HG03135 (cell line): Measurements from ENCODE around the gene FBXO31.
A peak's percentile ranks its signal among the peaks of the same experiment; 100 is the strongest.
"Not testable (repeated sequence)": the region's sequence is repeated elsewhere in the genome, so short reads cannot be mapped to it uniquely, and the experiment has no call there.

Experiments used
- ATAC-seq: cut with Tn5 transposase; IDR thresholded peaks from one replicate; pipeline ENCODE4 v1.9.1; 2021; ENCODE audit warnings: mild to moderate bottlenecking, moderate library complexity; ENCODE audit not compliant: unreplicated experiment

The FBXO31 gene

DNA sequence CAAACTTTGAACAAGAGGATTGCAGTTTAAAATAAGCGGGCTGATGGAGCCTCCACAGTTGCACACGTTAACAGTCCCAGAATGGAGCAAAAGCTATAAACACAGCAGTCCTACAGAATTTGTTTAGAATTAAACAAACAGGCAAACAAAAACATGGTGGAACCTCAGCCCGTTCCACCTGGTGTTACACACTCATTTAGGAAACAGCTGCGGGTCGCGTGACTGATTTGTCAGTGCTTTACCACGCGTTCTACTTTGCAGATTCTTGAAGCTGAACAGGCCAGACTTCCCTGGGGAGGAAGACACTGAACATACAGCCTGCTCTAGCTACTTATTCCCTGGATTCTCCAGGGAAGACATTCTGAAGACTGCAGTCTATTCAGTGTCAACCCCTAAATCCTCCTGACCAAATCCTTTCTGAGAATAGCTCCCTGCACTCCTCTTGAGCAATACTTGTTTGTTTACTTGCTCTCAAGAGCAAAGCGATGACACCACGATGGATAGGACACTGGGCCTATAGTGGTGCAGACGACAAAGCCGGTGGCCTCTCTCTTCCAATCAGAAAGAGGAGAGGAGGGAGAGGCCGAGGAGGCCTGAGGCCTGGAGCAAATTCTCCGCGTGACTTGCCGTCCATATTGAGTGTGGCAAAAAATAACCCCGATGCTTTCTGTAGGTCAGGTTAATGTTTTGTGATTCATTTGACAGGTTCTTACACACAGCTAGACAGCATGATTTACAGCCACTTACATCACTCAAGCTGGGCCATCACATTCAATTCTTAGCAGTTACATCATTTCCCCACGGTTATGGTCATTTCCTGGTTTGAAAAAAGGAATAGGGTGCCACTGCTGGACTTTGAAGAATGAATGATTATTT, 4.6 kb upstream of the FBXO31 start:
- ATAC-seq, result peak; percentile 52

DNA sequence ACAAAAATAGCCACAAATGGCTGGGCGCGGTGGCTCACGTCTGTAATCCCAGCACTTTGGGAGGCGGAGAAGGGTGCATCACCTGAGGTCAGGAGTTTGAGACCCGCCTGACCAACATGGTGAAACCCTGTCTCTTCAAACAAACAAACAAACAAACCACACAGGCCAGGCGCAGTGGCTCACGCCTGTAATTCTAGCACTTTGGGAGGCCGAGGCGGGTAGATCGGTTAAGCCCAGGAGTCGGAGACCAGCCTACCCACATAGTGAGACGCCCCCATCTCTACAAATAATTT, 1.2 kb upstream of the FBXO31 start:
- ATAC-seq, result not testable (repeated sequence)

DNA sequence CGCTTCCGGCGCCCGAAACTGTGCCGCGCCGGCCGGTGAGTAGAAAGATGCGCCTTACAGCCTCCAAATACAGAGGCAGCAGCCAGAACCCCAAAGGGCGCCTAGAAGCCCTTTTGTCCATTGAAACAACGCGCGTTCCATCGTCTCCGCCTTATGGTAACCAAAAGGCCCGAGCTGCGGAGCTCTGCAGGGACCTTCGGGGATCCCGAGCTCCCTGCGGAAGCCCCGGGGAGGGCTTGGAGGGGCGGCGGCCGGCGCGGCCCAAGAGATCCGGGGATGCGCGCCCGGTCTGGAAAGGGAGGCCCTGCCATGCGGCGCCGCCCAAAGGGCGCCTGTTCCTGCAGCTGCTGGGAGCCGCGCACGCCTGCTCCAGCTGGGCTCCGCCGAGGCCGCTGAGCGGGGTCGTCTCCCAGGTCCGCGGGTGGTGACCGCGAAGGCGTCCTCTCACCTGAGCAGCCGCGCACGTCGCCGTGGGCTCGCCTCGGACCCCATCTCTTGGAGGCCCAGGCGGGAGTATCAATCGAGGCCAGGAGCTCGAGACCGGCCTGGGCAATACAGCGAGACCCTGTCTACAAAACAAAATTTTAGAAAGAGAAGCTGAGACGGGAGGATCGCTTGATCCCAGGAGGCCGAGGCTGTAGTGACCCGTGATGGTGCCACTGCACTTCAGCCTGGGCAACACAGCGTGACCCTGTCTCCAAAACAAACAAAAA, 742 bp upstream of the FBXO31 start:
- peak; percentile 9 for ATAC-seq

DNA sequence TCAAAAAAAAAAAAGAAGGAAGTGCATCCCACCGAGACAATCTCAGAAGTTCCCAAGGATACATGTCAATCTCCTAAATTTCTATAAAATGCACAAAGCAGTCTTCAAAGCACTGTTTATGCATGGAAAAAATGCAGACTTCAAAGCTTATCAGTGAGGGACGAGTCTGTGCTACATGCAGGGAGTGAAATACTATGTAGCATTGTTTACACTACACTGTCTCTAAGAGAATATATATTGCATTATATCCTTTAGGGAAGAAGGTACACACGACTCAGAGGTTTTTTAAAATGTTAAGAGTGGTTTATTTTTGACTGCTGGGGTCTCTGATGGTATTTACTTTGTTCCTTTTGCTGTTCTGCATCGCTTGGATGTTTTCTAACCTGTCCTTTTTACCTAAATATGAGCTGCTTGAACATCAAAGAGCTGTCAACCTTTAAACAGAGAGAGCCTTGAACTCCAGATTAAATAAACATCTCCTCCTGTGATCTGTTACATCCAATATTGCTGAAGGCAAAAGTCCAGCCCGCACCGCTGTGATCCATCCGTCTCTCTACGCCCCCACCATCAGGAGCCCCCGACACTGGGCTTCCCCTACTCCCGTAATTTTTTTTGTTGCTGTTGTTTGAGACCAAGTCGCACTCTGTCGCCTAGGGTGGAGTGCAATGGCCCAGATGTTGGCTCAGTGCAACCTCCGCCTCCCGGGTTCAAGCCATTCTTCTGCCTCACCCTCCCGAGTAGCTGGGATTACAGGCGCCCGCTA, 1.4 kb downstream of the FBXO31 start:
- no peak for ATAC-seq

DNA sequence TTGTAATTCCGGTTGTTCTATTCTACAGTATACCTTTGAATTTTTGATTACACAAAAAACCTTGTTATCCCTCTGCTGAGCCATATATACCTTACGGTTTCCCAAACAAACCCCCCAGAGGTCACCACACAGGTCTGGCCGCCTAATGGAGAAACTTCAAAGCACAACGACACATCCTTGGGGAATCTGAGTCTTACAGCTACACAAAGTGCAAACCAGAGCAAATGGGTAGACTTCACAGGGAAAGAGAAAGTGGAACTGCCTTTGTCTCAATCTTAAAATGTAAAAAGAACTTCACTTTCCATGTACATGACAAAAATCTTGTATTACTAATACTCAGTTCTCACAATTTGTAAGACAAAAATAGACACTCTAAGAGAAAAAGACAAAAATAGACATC, 2.7 kb downstream of the FBXO31 start:
- ATAC-seq, result no peak

DNA sequence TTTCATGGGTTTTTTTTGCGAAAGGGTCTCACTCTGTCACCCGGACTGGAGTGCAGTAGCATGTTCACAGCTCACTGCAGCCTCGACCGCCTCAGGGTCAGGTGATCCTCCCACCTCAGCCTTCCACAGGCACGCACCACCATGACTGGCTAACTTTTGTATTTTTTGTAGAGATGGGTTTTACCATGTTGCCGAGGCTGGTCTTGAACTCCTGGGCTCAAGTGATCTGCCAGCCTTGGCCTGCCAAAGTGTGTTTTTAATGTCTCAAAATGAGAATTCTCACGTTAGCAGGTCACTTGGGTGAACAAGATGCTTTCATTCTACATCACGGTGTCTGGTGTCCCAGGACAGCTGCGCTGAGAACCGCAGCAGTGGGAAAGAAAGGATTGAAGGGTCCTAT, 3.2 kb downstream of the FBXO31 start:
- no peak for ATAC-seq

DNA sequence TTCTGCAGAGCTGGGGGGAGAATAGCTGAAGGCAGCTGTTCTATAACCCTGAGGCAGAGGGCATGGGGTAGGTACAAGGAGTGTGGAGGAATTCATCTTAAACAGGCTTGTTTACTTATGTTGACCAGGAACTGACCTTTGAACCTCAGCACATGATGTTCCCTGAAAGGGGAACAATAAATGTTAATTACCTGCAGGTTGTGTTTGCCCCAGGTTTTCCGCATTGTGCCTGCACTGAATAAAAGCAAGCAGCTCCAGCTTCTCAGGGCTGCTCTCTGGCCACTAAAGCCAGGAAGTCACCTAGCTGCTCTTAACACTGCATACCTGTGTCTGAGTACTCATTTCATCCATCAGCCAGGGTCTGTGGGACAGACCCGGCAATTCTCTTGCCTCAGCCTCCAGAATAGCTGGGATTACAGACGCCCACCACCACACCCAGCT, 4.2 kb downstream of the FBXO31 start:
- not testable (repeated sequence) for ATAC-seq

DNA sequence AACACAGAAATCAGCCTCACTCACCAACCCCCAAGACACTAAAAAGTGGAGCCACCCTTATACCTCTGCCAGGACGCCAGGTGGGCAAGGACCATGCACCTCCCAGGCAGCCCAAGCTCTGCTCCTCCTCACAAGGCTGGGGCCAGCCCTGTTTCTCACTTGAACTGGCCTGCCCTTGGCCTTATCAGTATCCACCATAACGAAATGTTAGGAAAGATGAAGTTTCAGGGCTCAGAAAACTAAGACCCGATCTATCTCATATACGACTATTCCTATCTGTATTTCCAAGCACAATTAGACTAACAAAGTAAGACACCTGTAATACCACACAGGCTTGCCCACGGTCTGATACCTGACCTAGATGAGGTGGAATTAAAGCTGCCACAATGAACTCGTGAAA, 6.9 kb downstream of the FBXO31 start:
- no peak for ATAC-seq

DNA sequence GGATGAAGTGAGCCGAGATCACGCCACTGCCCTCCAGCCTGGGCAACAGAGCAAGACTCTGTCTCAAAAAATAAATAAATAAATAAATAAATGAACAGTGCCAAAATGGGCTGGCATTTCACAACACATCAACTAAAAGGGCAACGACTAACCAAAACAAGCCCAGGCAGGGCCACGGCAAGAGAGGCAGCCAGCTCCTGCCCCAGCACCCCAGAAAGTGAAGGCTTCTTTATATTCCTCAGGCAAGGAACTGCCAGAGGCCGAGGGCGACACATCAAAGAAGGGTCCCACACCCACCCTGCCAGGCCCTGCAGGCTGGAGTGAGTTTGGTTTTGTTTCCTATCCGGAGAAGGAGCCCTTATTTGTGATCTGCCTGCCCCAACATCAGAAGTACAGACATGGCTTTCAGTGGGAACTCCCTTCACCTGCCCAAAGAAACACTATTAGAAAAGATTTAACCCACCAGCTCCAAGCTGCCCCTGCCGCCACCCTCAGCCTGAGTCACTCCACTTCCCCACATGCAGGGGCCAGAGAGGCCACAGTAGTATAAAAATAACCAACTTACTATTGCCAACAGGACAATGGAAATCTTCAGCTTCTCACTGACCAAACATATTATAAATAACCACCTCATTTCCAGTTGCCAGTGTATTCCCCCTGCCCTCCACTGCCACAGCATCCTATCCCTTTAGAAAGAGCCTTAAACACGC, 8.0 kb downstream of the FBXO31 start:
- ATAC-seq, result no peak

DNA sequence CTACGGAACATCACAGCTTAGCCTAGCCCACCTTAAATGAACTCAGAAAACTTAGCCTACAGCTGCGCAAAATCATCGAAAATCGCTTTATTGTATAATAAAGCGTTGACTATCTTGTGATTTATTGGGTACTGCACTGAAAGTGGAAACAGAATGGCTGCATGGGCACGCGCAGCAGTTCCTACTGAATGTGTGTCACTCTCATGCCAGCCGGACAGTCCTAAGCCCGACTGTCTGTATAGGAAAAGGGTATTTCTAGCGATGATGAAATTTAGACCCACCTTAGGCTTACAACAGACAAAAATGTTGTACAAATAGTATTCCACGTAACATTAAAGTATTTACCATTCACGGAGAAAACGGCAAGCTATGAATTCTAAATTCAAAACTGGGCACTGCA, 9.3 kb downstream of the FBXO31 start:
- ATAC-seq, result no peak

DNA sequence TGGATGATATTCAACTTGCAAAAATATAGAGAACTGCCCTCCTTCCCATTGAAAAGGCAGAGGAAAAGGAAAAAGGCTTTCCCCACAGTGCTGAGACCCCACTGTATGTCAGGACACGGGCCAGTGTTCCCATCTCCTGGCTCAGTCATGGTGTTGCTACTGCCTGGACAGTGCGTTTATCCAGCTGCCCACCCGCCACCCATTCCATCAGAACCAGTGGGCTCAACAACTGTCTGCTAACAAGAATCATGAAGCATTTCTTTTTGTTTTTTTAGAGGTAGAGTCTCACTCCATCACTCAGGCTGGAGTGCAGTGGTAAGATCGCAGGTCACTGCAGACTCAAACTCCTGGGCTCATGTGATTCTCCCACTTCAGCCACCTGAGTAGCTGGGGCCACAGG, 11.3 kb downstream of the FBXO31 start:
- ATAC-seq, result no peak

DNA sequence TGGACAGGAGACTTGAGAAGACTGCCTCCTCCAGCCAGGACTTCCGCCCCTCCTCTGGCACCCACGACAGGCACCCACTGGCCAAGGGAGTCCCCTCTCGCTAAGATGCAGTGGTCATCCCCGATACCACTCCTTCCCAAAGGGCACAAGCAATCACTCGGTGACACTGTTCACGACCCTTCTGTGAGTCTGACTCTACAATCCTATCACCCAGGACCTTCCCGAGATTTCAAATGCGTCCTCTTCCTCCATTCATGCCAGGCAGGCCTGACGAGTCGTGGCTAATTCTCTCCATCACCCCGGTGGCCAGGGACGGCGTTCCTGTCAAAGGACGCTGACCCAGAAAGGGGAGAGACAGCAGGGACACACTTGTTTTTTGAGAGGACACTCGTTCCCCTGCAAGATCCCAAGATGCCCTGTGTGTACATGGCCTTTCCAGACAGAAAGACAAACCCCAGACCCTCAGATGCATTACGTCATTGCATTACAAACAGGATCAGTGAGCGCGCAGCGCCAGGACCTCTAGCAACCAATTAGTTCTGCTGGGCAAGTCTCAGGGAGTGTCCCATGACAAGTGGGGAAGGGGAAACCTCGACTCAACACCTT, 12.2 kb downstream of the FBXO31 start:
- no peak for ATAC-seq

DNA sequence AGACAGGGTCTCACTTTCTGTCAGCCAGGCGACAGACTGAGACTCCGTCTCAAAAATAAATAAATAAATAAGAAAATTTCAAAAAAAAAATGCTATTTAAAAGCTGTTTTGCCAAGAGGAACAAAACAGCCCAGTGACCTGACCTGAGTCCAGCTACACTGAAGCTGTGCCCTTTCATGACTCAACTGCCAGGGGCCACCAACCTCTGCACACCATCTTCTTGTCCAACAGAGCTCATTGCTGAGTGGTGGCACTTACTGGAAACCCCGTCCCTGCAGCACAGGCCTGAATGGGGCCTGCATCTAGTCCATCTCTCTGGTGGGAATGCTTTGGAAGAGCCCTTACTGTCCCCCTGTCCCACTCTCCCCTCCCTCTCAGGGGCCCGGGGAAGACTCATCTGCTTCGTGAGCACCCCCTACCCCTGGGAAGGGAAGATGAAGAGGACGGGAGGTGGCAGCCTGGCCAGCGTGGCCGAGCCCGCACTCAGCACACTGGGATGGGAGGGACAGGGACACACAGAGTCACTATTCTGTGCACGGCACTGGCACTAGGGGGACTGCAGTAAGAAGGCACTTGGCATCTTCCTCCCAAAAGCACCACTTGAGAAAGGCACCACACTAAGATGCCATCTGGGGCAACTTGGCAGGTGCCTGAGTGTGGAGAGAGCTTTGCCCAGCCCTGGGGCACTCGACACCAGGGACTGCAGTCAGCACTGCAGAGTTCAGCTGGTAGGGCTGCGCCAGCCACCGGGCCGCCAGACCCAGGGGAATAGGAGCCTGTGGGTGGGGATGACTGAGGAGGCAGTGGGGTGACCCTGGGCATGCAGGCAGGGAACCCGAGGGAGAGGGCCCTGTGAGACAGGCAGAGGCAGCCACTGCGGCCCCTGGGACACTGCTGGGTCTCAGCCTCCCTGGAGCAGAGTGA, 13.5 kb downstream of the FBXO31 start:
- ATAC-seq, result no peak

DNA sequence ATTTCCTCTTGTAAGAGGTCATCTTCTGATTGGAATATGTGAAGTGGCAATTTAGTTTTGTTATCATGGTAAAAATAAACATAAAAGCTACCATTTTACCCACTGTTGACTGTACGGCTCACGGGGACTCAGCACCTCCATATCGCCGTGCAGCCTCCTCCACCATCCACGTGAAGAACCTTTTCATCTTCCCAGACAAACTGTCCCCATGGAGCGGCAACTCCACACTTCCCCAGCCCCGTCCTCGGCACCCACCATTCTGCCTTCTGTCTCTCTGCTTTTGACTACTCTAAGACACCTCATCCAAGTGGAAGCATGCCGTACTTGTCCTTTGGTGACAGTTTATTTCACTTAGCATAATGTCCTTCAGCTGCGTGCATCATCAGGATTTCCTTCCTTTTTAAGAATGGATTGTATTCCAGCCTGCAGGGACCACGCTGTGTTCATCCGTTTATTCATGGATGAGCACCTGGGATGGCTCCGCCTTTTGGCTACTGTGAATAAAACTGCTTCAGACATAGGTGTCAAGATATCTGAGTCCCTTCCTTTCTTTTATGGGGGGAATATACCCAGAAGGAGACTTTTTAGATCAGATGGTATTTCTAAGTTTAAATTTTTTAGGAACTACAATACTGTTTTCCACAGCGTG, 14.3 kb downstream of the FBXO31 start:
- no peak for ATAC-seq

DNA sequence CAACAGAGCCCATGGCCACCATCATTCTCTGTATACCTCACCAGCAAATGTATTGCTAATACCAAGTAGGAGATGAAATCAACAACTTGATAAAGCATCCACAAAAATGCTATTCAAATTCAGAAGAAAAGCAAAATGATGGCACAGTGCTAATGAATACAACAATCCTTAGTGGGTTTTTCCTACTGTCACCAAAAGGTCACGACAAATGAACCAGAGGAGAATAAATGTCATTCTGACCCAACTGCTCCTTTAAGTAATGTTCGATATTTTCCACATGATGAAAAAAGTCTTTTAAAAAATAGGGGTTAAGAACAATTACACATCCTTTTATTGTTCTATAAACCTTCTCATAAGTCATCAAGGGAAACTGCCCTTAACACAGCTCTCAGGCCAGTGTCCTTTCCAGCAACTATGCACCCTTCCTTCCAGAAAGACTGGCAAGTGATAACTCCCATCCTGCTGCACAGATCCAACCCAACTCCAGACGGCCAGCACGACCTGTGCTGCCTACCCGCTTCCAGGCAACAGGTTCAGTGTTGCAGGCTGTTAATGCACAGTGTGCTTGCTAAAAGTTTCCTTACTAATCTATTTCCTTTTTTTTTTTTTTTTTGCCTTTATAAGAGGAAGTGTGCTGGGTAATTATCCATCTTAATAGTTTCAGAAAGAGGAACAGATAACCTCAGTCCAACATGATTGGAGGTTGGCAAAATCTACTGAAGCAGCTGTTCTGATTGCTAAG, 15.4 kb downstream of the FBXO31 start:
- ATAC-seq, result no peak

DNA sequence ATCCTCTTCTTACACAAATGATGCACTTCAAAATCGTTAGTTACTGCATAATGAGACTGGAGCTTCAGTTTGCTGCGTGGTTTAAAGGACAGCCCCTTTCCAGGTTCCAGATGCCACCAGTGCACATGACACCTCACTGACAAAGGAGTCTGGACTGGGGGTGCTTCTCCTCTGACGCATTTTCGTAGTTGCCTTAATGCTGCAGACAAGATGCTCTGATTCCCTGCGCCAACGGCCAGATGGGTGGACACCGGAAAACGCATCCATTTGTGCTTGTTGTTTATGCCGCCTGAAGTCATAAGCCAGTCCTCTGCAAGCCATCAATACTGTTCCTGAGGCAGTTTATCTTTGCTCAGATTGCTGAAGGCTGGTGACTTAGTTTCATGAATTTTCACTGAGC, 16.0 kb downstream of the FBXO31 start:
- no peak for ATAC-seq

DNA sequence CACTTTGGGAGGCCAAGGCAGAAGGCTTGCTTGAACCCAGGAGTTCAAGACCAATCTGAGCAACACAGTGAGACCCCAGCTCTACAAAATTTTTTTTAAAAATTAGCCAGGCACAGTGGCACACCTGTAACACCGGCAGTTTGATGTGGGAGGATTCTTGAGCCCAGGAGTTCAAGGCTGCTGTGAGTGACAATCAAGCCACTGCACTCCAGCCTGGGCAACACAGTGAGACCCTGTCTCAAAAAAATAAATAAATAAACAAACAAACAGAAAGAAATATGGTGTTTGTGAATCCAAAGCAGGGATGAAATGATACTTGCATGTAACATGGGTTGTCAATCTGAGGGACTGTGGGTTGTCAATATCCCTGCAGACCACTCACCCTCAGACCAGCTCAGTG, 16.6 kb downstream of the FBXO31 start:
- no peak for ATAC-seq

DNA sequence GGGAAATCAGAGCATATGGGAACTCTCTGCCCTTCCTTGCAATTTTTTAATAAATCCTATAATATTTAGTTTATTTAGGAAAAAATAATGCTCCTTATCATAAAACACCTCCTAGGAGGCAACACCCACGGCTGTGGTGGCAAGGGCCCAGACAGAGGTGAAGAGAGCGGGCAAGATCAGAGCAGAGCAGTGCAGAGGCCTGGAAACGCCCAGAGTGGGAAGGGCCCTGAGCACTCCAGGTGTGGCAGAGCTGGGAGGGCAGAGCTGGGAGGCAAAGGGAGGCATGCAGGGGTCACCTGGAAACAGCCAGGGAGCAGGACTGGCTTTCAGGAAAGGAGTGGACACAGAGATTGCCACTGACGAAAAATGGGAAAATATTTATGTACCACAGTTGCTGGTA, 17.3 kb downstream of the FBXO31 start:
- no peak for ATAC-seq
